GM21390 (cell line): ENCODE data around the gene SNX11.

Experiments used
- ATAC-seq: cut with Tn5 transposase; IDR thresholded peaks from one replicate; pipeline ENCODE4 v1.9.1; 2021; ENCODE audit not compliant: unreplicated experiment

Gene SNX11

GRCh38 chr17:48128400-48128799 is 20.8 kb downstream of the SNX11 start:
- no peak for ATAC-seq

- ATAC-seq: no peak
These were observed 22.4 kb downstream of the SNX11 start for GRCh38 chr17:48129981-48130380.

GRCh38 chr17:48131216-48131824 is 23.8 kb downstream of the SNX11 start:
- no peak for ATAC-seq

GRCh38 chr17:48132385-48132784 is 24.8 kb downstream of the SNX11 start:
- no peak for ATAC-seq

- no peak for ATAC-seq
These were observed 27.4 kb downstream of the SNX11 start for GRCh38 chr17:48134912-48135480.

- no peak for ATAC-seq
These were observed 30.1 kb downstream of the SNX11 start for GRCh38 chr17:48137656-48138055.

GRCh38 chr17:48139944-48140343 is 32.4 kb downstream of the SNX11 start:
- no peak for ATAC-seq

- no peak for ATAC-seq
These were observed 36.1 kb downstream of the SNX11 start for GRCh38 chr17:48143629-48144028.

GRCh38 chr17:48144231-48144630 is 36.7 kb downstream of the SNX11 start:
- ATAC-seq: no peak

GRCh38 chr17:48144976-48145798 is 37.6 kb downstream of the SNX11 start:
- ATAC-seq: no peak

GRCh38 chr17:48148029-48148770 is 40.6 kb downstream of the SNX11 start:
- ATAC-seq: no peak

GRCh38 chr17:48148854-48149786 is 41.6 kb downstream of the SNX11 start:
- no peak for ATAC-seq

- ATAC-seq: no peak
These were observed 42.4 kb downstream of the SNX11 start for GRCh38 chr17:48149787-48150463.

GRCh38 chr17:48150597-48151001 is 43.0 kb downstream of the SNX11 start:
- ATAC-seq: no peak

GRCh38 chr17:48151220-48151619 is 43.7 kb downstream of the SNX11 start:
- ATAC-seq: no peak

GRCh38 chr17:48152289-48152688 is 44.7 kb downstream of the SNX11 start:
- ATAC-seq: no peak

GRCh38 chr17:48153691-48154358 is 46.3 kb downstream of the SNX11 start:
- no peak for ATAC-seq

GRCh38 chr17:48155889-48156611 is 48.5 kb downstream of the SNX11 start:
- ATAC-seq: no peak

GRCh38 chr17:48159232-48159631 is 51.7 kb downstream of the SNX11 start:
- ATAC-seq: no peak
